Activated CD8-positive, alpha-beta T cell treated with anti-CD3 and anti-CD28 coated beads for 36 hours (primary cell): ENCODE data around the gene MTMR10. TPM values are rescaled to one million over a fixed set of nuclear protein-coding genes. Genes with fewer than 3 reads are reported as not detected.
A peak's percentile ranks its signal among the peaks of the same experiment; 100 is the strongest.

Source experiments
- ATAC-seq: fragments of 200-7000 bp; cut with Tn5 transposase; one replicate; pipeline ENCODE4 v1.10.0; 2021; ENCODE audit warnings: mild to moderate bottlenecking, moderate library complexity
- CTCF ChIA-PET: fragments of 350-600 bp; sonication (Branson Sonifier 250); formaldehyde crosslinking; loops from one replicate; lab custom pipeline; 2021; ENCODE audit warnings: antibody characterized with exemption; lab: Charles Lee
- POLR2A ChIA-PET: fragments of 350-600 bp; sonication (Branson Sonifier 250); formaldehyde crosslinking; loops from one replicate; lab custom pipeline; 2021; ENCODE audit warnings: antibody characterized with exemption; lab: Charles Lee
- DNase-seq: peaks from one replicate; pipeline ENCODE4 v3.0.0-alpha.2; 2020
- H3K27ac Mint-ChIP-seq: one replicate; pipeline ENCODE4 v1.8.0; 2021; ENCODE audit warnings: mild to moderate bottlenecking, mixed read lengths
- H3K27me3 Mint-ChIP-seq: one replicate; pipeline ENCODE4 v1.8.0; 2021; ENCODE audit warnings: mixed read lengths
- H3K36me3 Mint-ChIP-seq: one replicate; pipeline ENCODE4 v1.8.0; 2021; ENCODE audit warnings: low read depth, mixed read lengths
- H3K4me1 Mint-ChIP-seq: one replicate; pipeline ENCODE4 v1.8.0; 2021; ENCODE audit warnings: low read depth, mixed read lengths
- H3K4me3 Mint-ChIP-seq: one replicate; pipeline ENCODE4 v1.8.0; 2021; ENCODE audit warnings: mild to moderate bottlenecking, moderate library complexity, mixed read lengths
- H3K9me3 Mint-ChIP-seq: one replicate; pipeline ENCODE4 v1.8.0; 2021; ENCODE audit warnings: mixed read lengths
- intact Hi-C: fragments of 100-400 bp; cut with micrococcal nuclease; formaldehyde crosslinking; loops from one replicate; pipeline ENCODE4 v1.10.0; 2022
- total RNA-seq, 2 experiments: library from RNA; stranded (reverse); gene quantifications; one replicate each; pipeline ENCODE4 v1.2.3, GENCODE V29; 2021
- TF ChIP-seq, protein P1 (sequence below): fragments of 200-600 bp; IDR thresholded peaks from one replicate; pipeline ENCODE4 v1.8.0; 2022; ENCODE audit warnings: antibody characterized with exemption, mild to moderate bottlenecking

The MTMR10 gene
- total RNA-seq, 2 experiments from 2014 or later, result 11.3 to 13.2 TPM

DNA sequence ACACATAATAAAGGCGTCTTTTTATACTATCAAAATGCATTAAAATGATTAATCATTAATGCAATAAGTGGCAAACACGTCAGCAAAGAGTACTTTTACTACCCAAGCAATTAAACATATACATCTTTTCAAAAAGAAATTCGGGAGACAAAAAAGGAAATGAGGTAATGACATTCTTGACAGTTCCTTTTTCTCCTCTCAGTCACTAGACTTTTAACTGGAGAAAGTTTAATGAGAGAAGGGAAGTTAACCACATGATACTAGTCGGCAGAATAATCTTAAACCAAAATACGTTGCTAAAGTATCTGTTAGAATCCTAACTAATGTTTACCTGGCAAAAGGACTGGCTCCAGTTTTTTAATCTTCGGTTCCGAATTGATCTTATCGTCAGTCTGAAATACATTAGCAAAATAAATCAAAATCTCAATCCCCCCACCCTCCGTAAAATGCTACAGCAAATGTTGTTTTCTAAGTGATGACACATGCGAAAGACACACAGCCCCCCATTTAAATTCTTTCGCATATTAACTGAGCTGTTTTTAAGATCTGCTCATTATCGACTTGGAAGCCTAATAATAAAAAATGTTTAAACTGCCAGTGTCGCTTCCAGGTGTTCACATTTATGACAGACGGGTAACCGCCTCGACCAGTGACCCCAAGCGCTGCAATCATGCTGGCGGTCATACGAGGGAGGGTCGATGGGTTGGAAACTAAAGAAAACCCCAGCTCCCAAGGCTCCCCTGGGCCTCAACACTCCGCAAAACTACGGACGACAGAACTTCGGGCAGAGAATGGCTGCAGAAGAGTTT is 778 bp downstream of the MTMR10 start:
- peaks cover 19% of the 10 kb centered on the region for H3K4me1 Mint-ChIP-seq

DNA sequence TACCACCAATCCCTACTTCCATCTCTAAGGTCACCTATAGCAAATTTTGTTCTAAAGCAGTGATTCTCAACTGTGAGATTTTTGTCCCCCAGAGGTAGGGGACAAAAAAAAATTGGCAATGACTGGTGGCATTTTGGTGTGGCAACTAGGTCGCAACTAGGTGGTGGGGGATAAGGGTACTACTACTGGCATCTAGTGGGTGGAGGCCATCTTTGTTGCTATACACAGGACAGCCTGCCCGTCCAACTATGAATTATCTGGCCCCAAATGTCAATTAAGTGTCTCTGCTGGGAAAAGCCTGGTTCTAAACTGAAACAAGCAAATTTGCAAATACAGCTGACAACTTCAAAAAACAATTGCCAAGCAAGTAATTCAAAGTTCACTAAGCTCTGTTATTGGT is 1.4 kb downstream of the MTMR10 start:
- intact Hi-C loops, result no loop called here
- DNase-seq (peak; percentile 24), ATAC-seq (no peak)
- peaks cover 10% of the 10 kb centered on the region for H3K36me3 Mint-ChIP-seq
- ChIA-PET POLR2A (interaction anchor here (1.4 to 2.5 kb wide), 2 partner anchors 12 to 23 kb away, joined by 6 to 12 read pairs; no protein-coding TSS in a partner anchor), CTCF (interaction anchor here (1.6 kb wide), 1 partner anchor 20 kb away, joined by 3 read pairs; no protein-coding TSS in a partner anchor)
- H3K4me1 Mint-ChIP-seq, result peaks cover 24% of the 10 kb centered on the region
- no peaks in the 10 kb centered on the region for H3K27me3 Mint-ChIP-seq
- no peak overlapping the region for H3K27ac Mint-ChIP-seq
- TF ChIP-seq, protein P1, sequence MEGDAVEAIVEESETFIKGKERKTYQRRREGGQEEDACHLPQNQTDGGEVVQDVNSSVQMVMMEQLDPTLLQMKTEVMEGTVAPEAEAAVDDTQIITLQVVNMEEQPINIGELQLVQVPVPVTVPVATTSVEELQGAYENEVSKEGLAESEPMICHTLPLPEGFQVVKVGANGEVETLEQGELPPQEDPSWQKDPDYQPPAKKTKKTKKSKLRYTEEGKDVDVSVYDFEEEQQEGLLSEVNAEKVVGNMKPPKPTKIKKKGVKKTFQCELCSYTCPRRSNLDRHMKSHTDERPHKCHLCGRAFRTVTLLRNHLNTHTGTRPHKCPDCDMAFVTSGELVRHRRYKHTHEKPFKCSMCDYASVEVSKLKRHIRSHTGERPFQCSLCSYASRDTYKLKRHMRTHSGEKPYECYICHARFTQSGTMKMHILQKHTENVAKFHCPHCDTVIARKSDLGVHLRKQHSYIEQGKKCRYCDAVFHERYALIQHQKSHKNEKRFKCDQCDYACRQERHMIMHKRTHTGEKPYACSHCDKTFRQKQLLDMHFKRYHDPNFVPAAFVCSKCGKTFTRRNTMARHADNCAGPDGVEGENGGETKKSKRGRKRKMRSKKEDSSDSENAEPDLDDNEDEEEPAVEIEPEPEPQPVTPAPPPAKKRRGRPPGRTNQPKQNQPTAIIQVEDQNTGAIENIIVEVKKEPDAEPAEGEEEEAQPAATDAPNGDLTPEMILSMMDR, result no peak
- peak overlapping the region; percentile 93 for H3K4me3 Mint-ChIP-seq
- no peaks in the 10 kb centered on the region for H3K9me3 Mint-ChIP-seq

More for the DNA sequence above, 778 bp downstream of the MTMR10 start:
- DNase-seq (no peak), ATAC-seq (peak; percentile 2)
- no peaks in the 10 kb centered on the region for H3K27me3 Mint-ChIP-seq
- no peaks in the 10 kb centered on the region for H3K9me3 Mint-ChIP-seq
- TF ChIP-seq, protein P1, result no peak
- peaks cover 9% of the 10 kb centered on the region for H3K36me3 Mint-ChIP-seq
- CTCF ChIA-PET, result interaction anchor here (1.6 kb wide), 1 partner anchor 21 kb away, joined by 3 read pairs; no protein-coding TSS in a partner anchor
- POLR2A ChIA-PET, result interaction anchor here (1.0 to 2.5 kb wide), 3 partner anchors 13 to 53 kb away, joined by 3 to 12 read pairs (median 6); no protein-coding TSS in a partner anchor
- peak overlapping the region; percentile 84 for H3K27ac Mint-ChIP-seq
- H3K4me3 Mint-ChIP-seq, result peak overlapping the region; percentile 93
- intact Hi-C loops, result no loop called here

DNA sequence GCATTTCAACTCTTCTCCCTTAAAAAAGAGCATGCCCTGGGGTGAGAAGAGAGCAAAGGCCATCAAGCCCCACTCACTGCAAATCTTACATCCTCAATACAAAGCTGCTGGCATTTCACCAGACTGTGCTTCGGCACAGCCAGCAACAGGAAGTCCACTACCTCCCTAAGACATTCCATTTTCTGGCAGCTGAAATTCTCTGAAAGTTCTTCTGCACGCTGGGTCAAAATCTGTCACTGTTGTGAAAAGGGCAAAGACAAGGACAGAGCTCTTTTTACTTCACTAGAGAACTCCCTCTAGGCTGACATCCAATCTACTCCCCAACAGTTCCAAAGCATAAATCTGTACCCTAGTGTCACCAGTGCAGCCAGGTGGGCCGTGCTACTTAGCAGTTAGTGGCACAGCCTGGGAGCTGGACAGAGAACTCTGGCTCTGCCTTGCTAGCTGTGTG is 6.3 kb downstream of the MTMR10 start:
- CTCF ChIA-PET, result interaction anchor here (0.8 to 1.8 kb wide), 3 partner anchors 18 to 505 kb away, joined by 3 to 5 read pairs (median 3); no protein-coding TSS in a partner anchor
- no peaks in the 10 kb centered on the region for H3K27me3 Mint-ChIP-seq
- H3K9me3 Mint-ChIP-seq, result no peaks in the 10 kb centered on the region
- H3K36me3 Mint-ChIP-seq, result peaks cover 15% of the 10 kb centered on the region
- TF ChIP-seq, protein P1, result no peak
- peaks cover 42% of the 10 kb centered on the region for H3K4me1 Mint-ChIP-seq
- DNase-seq (no peak), ATAC-seq (no peak)
- H3K27ac Mint-ChIP-seq, result peak overlapping the region; percentile 31
- intact Hi-C loops, result no loop called here
- no peak overlapping the region for H3K4me3 Mint-ChIP-seq
- POLR2A ChIA-PET, result interaction anchor here (0.9 kb wide), 1 partner anchor 10 kb away, joined by 3 read pairs; no protein-coding TSS in a partner anchor

DNA sequence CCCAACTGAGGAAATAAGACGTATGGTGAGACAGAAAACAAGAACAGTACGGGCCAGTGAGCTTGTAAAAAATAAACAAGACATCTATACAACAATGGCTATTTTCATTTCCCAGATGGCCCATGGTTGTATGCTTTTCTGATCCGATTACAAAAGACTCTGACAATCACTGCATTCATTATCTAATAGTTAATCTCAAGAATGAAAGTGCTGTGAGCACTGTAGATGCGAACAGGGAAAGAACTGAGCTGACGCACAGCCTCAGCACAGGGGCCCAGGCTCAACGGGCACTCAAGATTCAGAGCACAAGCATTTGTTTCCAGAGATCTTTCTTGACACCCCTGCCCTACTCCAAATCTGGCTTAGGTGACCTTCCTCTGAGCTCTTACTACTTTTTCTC is 6.9 kb downstream of the MTMR10 start:
- TF ChIP-seq, protein P1, result no peak
- ATAC-seq (no peak), DNase-seq (no peak)
- peaks cover 43% of the 10 kb centered on the region for H3K4me1 Mint-ChIP-seq
- H3K9me3 Mint-ChIP-seq, result no peaks in the 10 kb centered on the region
- H3K4me3 Mint-ChIP-seq, result no peak overlapping the region
- intact Hi-C loops, result no loop called here
- ChIA-PET POLR2A (no interaction called here), CTCF (interaction anchor here (0.8 to 1.8 kb wide), 3 partner anchors 17 to 506 kb away, joined by 3 to 5 read pairs (median 3); no protein-coding TSS in a partner anchor)
- no peak overlapping the region for H3K27ac Mint-ChIP-seq
- H3K27me3 Mint-ChIP-seq, result no peaks in the 10 kb centered on the region
- H3K36me3 Mint-ChIP-seq, result peaks cover 15% of the 10 kb centered on the region
